Erythroblast (primary cell): ENCODE data around the gene AHSP.

Experiments
- GATA1 ChIP-seq: IDR thresholded peaks from 2 replicates; pipeline ENCODE4 v1.6.1; 2011; ENCODE audit warnings: low read depth, mild to moderate bottlenecking, control low read depth, low read length, moderate library complexity
- POLR2A ChIP-seq: IDR thresholded peaks from 2 replicates; pipeline ENCODE4 v1.6.1; 2011; ENCODE audit warnings: mild to moderate bottlenecking, low read length

DNA sequence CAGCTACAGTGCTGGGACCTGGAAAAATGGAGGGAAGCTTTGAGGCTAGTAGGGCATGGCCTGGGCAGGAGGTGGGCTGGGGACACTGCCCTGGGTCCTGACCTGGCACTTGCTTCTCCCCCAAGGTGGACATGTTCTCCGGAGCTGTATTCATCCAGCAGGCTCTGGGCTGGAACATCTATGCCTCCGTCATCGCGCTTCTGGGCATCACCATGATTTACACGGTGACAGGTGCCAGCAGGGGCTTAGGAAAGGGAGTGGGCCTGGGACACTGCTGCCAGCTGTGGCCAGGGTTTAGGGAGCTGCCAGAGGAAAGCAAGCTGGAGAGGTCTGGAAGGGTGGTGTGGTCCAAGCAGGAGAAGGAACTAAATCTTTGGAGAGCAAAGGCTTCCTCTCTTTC, 41.7 kb upstream of the AHSP start:
- TF ChIP-seq POLR2A = no peak
- no peak for TF ChIP-seq GATA1
